Nephron progenitor cell (in vitro differentiated cells): ENCODE data around the gene PPP1R37.
A peak's percentile ranks its signal among the peaks of the same experiment; 100 is the strongest.

Experiments used
- DNase-seq: peaks from one replicate; pipeline ENCODE4 v3.0.0; 2021
- H3K27ac Mint-ChIP-seq: 2 replicates; pipeline ENCODE4 v1.8.0; 2021; ENCODE audit warnings: mild to moderate bottlenecking, moderate library complexity, mixed read lengths
- H3K27me3 Mint-ChIP-seq: 2 replicates; pipeline ENCODE4 v1.8.0; 2021; ENCODE audit warnings: mild to moderate bottlenecking, low read depth, mixed read lengths; ENCODE audit not compliant: poor library complexity
- H3K36me3 Mint-ChIP-seq: 2 replicates; pipeline ENCODE4 v1.8.0; 2021; ENCODE audit warnings: low read depth, mixed read lengths
- H3K4me1 Mint-ChIP-seq: 2 replicates; pipeline ENCODE4 v1.8.0; 2021; ENCODE audit warnings: mixed read lengths
- H3K4me3 Mint-ChIP-seq: 2 replicates; pipeline ENCODE4 v1.8.0; 2021; ENCODE audit warnings: mild to moderate bottlenecking, moderate library complexity, mixed read lengths
- H3K9me3 Mint-ChIP-seq: 2 replicates; pipeline ENCODE4 v1.8.0; 2021; ENCODE audit warnings: mild to moderate bottlenecking, moderate library complexity, mixed read lengths
- CTCF ChIP-seq: fragments of 200-600 bp; sonication (generic); IDR thresholded peaks from 2 replicates; pipeline ENCODE4 v1.5.0; 2021; ENCODE audit warnings: antibody characterized with exemption

The PPP1R37 gene

GRCh38 chr19:45125975-45126493 lies 33.1 kb downstream of the PPP1R37 start:
- H3K27ac Mint-ChIP-seq = no peak overlapping the region

GRCh38 chr19:45126654-45127053 lies 33.7 kb downstream of the PPP1R37 start:
- Mint-ChIP-seq H3K4me1 (peaks cover 30% of the 10 kb centered on the region), H3K9me3 (no peaks in the 10 kb centered on the region), H3K27ac (no peak overlapping the region), H3K36me3 (no peaks in the 10 kb centered on the region), H3K4me3 (no peak overlapping the region), H3K27me3 (peaks cover 5% of the 10 kb centered on the region)
- DNase-seq = no peak
- TF ChIP-seq CTCF = no peak

More at GRCh38 chr19:45125975-45126493, 33.1 kb downstream of the PPP1R37 start:
- peak; percentile 78 for DNase-seq
- Mint-ChIP-seq H3K4me3 (no peak overlapping the region), H3K4me1 (peaks cover 25% of the 10 kb centered on the region), H3K36me3 (no peaks in the 10 kb centered on the region), H3K27me3 (peaks cover 5% of the 10 kb centered on the region), H3K9me3 (no peaks in the 10 kb centered on the region)
- TF ChIP-seq CTCF = peak; percentile 66

- Mint-ChIP-seq H3K27ac (peak overlapping the region; percentile 24), H3K4me1 (peaks cover 34% of the 10 kb centered on the region), H3K36me3 (no peaks in the 10 kb centered on the region), H3K9me3 (no peaks in the 10 kb centered on the region), H3K4me3 (no peak overlapping the region), H3K27me3 (peaks cover 5% of the 10 kb centered on the region)
- no peak for DNase-seq
- TF ChIP-seq CTCF = no peak
These were observed 35.2 kb downstream of the PPP1R37 start for GRCh38 chr19:45128146-45128545.

GRCh38 chr19:45128806-45129205 lies 35.8 kb downstream of the PPP1R37 start:
- H3K27me3 Mint-ChIP-seq = peaks cover 5% of the 10 kb centered on the region
- H3K9me3 Mint-ChIP-seq = no peaks in the 10 kb centered on the region
- no peak overlapping the region for H3K27ac Mint-ChIP-seq
- no peaks in the 10 kb centered on the region for H3K36me3 Mint-ChIP-seq
- TF ChIP-seq CTCF = no peak
- H3K4me3 Mint-ChIP-seq = no peak overlapping the region
- DNase-seq = no peak
- peaks cover 36% of the 10 kb centered on the region for H3K4me1 Mint-ChIP-seq

GRCh38 chr19:45130236-45130635 lies 37.3 kb downstream of the PPP1R37 start:
- H3K27ac Mint-ChIP-seq = no peak overlapping the region
- no peaks in the 10 kb centered on the region for H3K36me3 Mint-ChIP-seq
- no peak overlapping the region for H3K4me3 Mint-ChIP-seq
- H3K9me3 Mint-ChIP-seq = no peaks in the 10 kb centered on the region
- H3K4me1 Mint-ChIP-seq = peaks cover 42% of the 10 kb centered on the region
- DNase-seq = no peak
- H3K27me3 Mint-ChIP-seq = peaks cover 2% of the 10 kb centered on the region
- no peak for TF ChIP-seq CTCF

GRCh38 chr19:45130888-45131615 lies 38.1 kb downstream of the PPP1R37 start:
- H3K4me3 Mint-ChIP-seq = no peak overlapping the region
- H3K27me3 Mint-ChIP-seq = peaks cover 2% of the 10 kb centered on the region
- H3K27ac Mint-ChIP-seq = no peak overlapping the region
- H3K36me3 Mint-ChIP-seq = no peaks in the 10 kb centered on the region
- no peak for TF ChIP-seq CTCF
- H3K4me1 Mint-ChIP-seq = peaks cover 37% of the 10 kb centered on the region
- peak; percentile 38 for DNase-seq
- no peaks in the 10 kb centered on the region for H3K9me3 Mint-ChIP-seq
